Activated T-cell treated with anti-CD3 and anti-CD28 coated beads, Interleukin-2, amount 50 U/mL, for 1 hour (primary cell): Measurements from ENCODE around the gene UBXN4.
"Not testable (repeated sequence)": the region's sequence is repeated elsewhere in the genome, so short reads cannot be mapped to it uniquely, and the experiment has no call there.

Experiments used
- DNase-seq: peaks from one replicate; pipeline ENCODE4 v3.0.0-alpha.2; 2020

UBXN4 gene

DNA sequence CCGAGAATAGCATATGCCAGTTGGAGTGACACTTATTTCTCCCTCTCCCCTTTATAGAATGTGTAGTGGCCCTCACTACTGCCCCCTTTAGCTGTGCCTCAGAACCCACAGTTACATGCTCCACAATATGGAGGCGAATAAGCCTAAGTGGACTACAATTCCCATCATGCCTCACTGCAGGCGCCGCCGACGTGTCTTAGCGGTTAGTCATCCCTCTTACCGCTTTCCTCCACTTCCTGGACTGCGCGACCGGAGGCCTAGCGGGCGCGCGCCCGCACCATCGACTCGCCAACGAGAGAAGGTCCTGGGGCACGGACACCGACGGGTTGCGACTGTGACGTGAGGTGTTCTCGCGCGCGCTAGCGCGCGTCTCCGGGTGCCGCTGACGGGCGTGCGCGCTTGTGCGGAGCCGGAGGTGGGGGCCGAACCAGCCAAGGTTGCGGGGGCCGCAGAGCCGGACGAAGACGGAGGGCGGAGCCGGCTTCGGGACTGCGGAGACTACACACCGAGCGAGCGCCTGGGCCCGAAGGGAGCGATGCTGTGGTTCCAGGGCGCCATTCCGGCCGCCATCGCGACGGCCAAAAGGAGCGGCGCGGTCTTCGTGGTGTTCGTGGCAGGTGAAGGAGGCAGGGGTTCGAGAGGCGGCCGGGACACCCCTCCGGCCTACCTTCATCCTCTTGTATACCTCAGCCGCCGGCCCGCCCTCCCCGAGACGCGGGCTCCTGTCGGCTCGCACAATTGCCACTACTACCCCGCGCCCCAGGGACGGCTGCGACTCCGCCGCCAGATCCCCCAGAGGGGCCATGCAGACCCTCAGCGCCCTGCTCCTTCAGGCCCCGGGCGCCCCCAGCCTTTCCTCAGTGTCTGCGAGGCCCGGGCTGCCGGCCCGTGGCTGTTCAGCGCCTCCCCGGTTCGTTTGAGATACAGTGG is at the start of gene UBXN4:
Gene UBXN4 (plus strand): TSS at position 461 of the 930 bp plus-strand sequence. CDS start 75 bp downstream, at position 536.
- DNase-seq, result peak; percentile 90

DNA sequence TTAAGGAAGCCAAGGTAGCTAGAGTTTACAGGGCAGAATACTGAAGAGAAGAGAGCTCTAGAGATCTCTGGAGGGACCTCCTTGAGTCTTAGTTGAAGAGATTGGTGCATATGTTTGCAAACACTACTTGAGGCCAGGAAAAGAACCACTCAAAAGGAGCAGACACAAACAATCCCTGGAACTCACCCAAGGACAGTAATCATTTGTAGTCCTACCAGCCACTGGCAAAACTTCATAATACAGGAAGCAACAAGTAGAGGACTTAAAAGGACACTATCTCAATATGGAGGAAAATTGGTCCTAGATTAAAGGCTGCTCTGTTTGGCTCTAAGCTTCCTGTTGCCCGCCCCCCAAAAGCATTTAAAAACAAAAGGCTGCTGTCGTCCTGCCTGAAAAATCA is 46.9 kb upstream of the UBXN4 start:
- no peak for DNase-seq

- DNase-seq, result no peak
Observed at GRCh38 chr2:135698838-135699237, 42.8 kb upstream of the UBXN4 start.

GRCh38 chr2:135701442-135701841 is 40.2 kb upstream of the UBXN4 start:
- no peak for DNase-seq

DNA sequence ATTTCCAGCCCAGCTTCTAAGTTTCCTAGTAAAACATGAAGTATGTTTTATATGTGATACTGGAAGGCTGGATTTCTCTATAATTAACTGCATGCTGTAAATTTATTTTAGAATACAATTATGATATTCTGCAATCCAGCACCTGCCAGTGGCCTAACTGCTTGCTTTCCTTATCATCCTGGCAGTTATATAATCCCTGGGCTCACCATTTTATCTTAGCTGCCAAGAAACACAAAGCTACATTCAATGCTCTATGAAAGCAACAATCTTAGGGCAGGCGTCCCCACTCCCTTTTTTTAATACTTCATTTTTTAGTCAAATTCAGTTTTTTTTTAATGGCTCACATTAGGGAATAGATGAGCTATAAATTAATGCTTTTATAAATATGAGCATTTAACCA is 38.4 kb upstream of the UBXN4 start:
- DNase-seq, result no peak

GRCh38 chr2:135704075-135704474 is 37.6 kb upstream of the UBXN4 start:
- DNase-seq, result not testable (repeated sequence)

DNA sequence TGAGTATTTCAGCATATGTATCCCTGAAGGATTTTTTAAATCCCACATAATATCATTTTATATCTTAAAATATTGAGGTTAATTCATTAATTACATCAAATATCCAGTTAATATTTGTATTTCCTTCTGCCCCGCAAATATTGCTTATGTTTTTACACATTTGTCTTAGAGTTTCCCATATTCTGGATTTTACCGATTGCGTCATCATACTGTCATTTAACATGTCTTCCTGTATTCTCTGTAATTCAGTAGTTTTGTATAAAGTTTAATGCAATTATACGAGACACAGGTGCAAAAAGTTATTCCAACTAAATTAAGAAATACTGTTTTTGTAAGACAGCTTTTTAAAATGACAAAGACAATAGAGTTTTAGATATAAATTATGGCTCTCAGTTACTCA is 33.5 kb upstream of the UBXN4 start:
- DNase-seq, result no peak

GRCh38 chr2:135709992-135710391 is 31.7 kb upstream of the UBXN4 start:
- DNase-seq, result peak; percentile 78

- not testable (repeated sequence) for DNase-seq
Observed at GRCh38 chr2:135715086-135715485, 26.6 kb upstream of the UBXN4 start.

- no peak for DNase-seq
Observed at GRCh38 chr2:135728064-135728743, 13.5 kb upstream of the UBXN4 start.

GRCh38 chr2:135732561-135732960 is 9.1 kb upstream of the UBXN4 start:
- no peak for DNase-seq

DNA sequence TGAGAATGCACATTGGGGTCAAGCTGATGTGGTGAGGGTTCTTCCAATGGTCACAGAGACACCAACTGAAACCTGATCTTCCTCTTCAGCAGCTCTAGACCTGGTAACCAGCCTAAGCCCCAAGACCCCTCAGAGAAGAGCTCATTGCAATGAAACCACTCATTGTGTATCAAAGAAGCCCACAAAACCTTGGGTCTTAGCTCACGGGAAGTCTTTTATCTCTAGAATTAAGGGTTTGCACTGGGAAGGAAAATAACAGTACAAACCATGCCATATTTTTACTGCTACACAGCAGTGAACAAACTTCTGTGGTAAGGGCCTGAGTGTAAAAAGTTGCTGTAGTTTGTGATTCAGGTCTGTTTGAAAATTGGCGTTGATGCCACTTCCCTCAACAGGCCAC is 8.6 kb upstream of the UBXN4 start:
- no peak for DNase-seq

DNA sequence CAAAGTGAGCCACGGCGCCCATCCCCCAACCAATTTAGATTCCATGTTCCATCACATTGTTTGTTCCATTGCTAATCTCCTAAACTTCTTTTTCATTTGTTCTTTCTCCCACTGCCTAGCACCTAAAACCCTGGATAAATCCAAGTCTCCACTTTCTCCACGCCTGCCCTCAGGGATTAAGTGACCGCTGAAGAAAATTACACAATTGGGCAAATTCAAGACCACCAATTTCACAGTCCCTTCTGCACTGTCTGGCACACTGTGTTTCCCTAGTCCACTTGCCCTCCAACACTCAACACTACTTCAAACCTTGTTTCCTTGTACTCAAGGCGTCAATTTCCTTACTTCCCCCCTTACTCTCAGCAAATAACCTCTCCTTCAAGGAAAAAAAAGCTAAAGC is 5.1 kb upstream of the UBXN4 start:
- DNase-seq, result no peak

GRCh38 chr2:135740206-135740605 is 1.4 kb upstream of the UBXN4 start:
- no peak for DNase-seq

- DNase-seq, result no peak
Observed at GRCh38 chr2:135741043-135741394, 636 bp upstream of the UBXN4 start.

- no peak for DNase-seq
Observed at GRCh38 chr2:135742325-135742757, 686 bp downstream of the UBXN4 start.

DNA sequence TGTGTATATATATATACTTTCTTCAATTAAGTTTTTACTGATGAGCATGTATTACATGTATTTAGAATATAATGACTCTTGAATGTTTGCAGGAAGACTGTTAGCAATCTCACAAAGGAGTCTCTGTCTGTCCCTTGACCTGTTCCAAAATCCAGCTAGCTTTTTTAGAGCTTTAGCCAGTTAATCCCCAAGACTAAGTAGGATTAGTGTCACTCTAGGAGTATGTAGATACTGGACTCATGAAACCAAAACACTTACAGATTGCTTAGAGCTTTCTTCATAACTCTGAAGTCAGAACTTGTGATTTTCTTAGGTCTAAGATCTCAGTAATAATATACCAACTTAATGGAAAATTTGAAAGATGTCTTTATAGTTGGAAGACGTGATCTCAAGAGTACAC is 2.2 kb downstream of the UBXN4 start:
- DNase-seq, result no peak

DNA sequence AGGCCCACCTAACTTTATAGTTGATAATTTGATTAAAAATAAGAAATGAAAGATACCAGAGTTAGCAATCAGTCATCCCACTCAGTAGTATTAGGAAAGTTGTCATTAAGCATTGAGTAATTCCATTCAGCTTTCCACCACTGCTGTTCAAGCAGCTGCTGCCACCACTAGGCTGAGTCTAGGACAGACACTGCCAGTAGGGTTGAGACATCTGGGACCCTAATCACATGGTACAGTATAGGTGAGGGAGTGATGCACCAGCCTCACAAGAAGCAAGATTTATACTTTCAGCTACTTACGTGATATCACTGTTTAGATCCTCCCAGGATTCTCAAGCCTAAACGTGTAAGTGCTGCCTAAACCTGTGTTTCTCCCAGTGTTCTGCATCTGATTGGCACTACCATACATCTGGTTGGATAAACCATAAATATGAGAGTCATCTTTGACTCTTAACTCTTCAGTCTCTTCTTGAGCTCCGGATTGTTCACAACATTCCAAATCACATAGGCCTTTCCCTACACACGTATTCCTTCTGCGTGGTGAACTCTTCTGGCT is 3.2 kb downstream of the UBXN4 start:
- no peak for DNase-seq

GRCh38 chr2:135745545-135745944 is 3.9 kb downstream of the UBXN4 start:
- DNase-seq, result no peak

- DNase-seq, result no peak
Observed at GRCh38 chr2:135755573-135755972, 13.9 kb downstream of the UBXN4 start.

DNA sequence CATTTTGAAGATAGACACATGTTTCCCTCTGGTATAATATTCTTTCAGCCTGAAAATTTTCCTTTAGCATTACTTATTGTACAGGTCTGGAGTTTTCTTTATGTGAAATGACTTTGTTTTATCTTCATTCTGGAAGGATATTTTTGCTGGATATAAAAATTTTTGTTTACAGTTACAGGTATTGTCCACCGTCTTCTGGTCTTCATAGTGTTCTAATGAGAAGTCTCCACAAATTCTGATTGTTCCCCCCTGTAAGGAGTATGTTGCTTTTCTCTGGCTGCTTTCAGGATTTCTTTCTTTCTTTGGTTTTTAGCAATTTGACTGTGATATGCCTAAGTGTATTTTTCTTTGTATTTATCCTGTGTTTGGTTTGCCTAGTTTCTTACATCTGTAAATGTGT is 15.0 kb downstream of the UBXN4 start:
- DNase-seq, result no peak

- DNase-seq, result no peak
Observed at GRCh38 chr2:135762022-135762421, 20.4 kb downstream of the UBXN4 start.

DNA sequence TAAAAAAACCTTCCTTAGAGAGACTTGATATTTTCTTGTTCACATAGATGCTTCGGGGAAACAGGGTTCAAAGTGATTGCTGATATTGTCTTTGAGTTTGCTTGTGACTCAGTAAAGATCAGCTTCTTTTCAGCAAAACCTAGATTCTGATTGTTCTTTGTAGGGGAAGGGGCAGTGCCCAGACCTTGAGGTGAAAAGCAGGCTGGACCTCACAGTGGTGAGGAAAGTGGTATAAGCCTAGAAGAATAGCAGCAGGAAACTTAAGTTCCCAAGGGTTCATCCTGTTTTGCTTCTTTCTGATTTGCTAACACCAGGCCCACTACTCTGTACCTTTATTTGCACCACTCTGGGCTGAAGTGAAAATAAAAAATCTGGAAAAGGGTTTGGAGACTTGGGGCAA is 20.9 kb downstream of the UBXN4 start:
- DNase-seq, result no peak

- no peak for DNase-seq
Observed at GRCh38 chr2:135768863-135769262, 27.2 kb downstream of the UBXN4 start.
